Measurements from ENCODE around the gene BMAL1. TPM values are rescaled to one million over a fixed set of nuclear protein-coding genes. Genes with fewer than 3 reads are reported as not detected.
"Not testable (repeated sequence)": the region's sequence is repeated elsewhere in the genome, so short reads cannot be mapped to it uniquely, and the experiment has no call there.

The BMAL1 gene
- total RNA-seq, 1 donor from 2014 or later, result 21.1 TPM

DNA sequence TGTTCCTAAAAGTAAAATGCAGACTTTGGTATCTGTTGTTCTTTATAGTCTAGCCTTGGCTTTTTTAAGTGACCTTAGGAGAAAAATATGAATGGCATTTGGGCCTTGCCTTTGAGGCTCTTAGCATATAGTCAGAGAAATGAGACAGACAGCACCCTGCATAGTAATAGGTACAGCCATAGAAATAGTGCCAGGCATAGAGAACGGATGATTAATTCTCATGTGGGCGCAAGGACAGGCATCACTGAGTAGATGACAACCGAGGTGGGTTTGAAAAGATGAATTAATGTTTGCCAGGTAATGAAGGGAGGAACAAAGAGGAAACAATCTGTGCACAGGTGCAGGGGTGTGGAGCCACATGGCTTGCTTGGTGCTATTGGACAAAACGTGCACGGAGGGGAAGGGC is 90.5 kb downstream of the BMAL1 start:
- Mint-ChIP-seq H3K27ac (no peak overlapping the region), H3K4me1 (ENCODE audit: low read depth) (no peaks in the 10 kb centered on the region), H3K27me3 (ENCODE audit: low read depth) (no peaks in the 10 kb centered on the region), H3K4me3 (ENCODE audit: low read depth) (no peak overlapping the region), H3K9me3 (no peaks in the 10 kb centered on the region), H3K36me3 (ENCODE audit: low read depth) (peaks cover 18% of the 10 kb centered on the region)
- DNase-seq (ENCODE audit: low spot score), result no peak
- intact Hi-C loops (cut with micrococcal nuclease), result no loop called here

DNA sequence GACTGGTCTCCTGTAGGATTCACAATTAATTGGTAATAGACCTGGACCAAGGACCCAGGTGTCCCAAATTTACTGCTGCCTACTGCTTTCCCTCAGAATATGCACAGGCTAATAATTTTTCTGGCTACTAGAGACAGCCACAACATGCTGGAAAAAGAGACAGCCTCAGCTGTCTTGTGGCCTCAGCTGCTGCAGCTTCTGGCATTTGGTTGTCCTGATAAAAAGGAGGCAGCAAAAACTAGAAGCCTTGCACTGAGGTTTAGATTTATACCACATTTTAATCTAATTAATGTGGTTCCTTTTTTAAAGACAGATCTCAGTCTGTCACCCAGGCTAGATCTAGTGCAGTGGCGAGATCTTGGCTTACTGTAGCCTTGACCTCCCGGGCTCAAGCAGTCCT is 95.6 kb downstream of the BMAL1 start:
- no peaks in the 10 kb centered on the region for H3K27me3 Mint-ChIP-seq (ENCODE audit: low read depth)
- peaks cover 23% of the 10 kb centered on the region for H3K36me3 Mint-ChIP-seq (ENCODE audit: low read depth)
- DNase-seq (ENCODE audit: low spot score), result no peak
- no peaks in the 10 kb centered on the region for H3K9me3 Mint-ChIP-seq
- no peak overlapping the region for H3K4me3 Mint-ChIP-seq (ENCODE audit: low read depth)
- intact Hi-C loops (cut with micrococcal nuclease), result no loop called here
- H3K4me1 Mint-ChIP-seq (ENCODE audit: low read depth), result no peaks in the 10 kb centered on the region
- H3K27ac Mint-ChIP-seq, result no peak overlapping the region

DNA sequence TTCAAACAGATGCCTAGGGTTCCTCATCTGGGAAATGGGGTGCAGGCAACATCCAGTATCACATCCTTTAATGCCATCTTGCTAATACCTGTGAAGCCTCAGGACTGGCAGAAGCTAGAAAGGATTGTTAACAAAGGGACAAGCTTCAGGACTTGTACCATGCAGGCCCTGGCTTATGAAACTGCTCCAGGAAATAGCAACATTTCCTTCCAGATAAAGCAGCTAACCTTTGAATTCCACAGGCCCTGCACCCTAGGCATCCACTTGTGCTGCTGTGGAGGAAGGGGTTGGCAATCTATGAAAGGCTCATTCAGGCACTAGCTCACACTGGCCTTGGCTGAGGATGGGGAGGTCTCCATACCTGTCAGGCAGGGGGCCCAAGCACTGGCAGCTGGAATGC is 98.2 kb downstream of the BMAL1 start:
- Mint-ChIP-seq H3K4me3 (ENCODE audit: low read depth) (no peak overlapping the region), H3K27me3 (ENCODE audit: low read depth) (no peaks in the 10 kb centered on the region), H3K4me1 (ENCODE audit: low read depth) (no peaks in the 10 kb centered on the region)

DNA sequence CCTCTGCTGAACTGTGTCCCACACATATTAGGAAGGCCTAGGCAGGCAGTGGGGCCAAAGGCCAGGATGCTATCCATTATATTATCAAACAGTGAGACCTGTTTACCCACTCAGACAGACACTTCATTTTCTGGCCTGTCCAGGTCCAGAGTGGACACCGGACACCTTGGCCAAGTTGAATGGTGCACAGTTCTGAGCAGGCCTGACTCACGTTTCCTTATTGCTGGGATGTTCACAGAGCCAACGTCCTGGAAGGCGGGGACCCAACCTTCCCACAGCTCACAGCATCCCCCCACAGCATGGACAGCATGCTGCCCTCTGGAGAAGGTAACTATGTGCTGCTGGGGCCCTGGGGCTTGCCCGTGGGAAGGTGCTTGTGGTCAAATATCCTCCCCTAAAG is 98.8 kb downstream of the BMAL1 start:
- no peaks in the 10 kb centered on the region for H3K9me3 Mint-ChIP-seq
- H3K4me3 Mint-ChIP-seq (ENCODE audit: low read depth), result no peak overlapping the region
- intact Hi-C loops (cut with micrococcal nuclease), result no loop called here
- H3K4me1 Mint-ChIP-seq (ENCODE audit: low read depth), result no peaks in the 10 kb centered on the region
- peaks cover 25% of the 10 kb centered on the region for H3K36me3 Mint-ChIP-seq (ENCODE audit: low read depth)
- H3K27me3 Mint-ChIP-seq (ENCODE audit: low read depth), result no peaks in the 10 kb centered on the region
- no peak overlapping the region for H3K27ac Mint-ChIP-seq
- no peak for DNase-seq (ENCODE audit: low spot score)

More for the DNA sequence above, 98.2 kb downstream of the BMAL1 start:
- H3K9me3 Mint-ChIP-seq, result no peaks in the 10 kb centered on the region
- H3K27ac Mint-ChIP-seq, result no peak overlapping the region
- H3K36me3 Mint-ChIP-seq (ENCODE audit: low read depth), result peaks cover 25% of the 10 kb centered on the region
- DNase-seq (ENCODE audit: low spot score), result no peak
- intact Hi-C loops (cut with micrococcal nuclease), result no loop called here

GRCh38 chr11:13376838-13377237 is 99.2 kb downstream of the BMAL1 start:
- no peaks in the 10 kb centered on the region for H3K4me1 Mint-ChIP-seq (ENCODE audit: low read depth)
- no peak for DNase-seq (ENCODE audit: low spot score)
- no peak overlapping the region for H3K27ac Mint-ChIP-seq
- H3K4me3 Mint-ChIP-seq (ENCODE audit: low read depth), result no peak overlapping the region
- H3K27me3 Mint-ChIP-seq (ENCODE audit: low read depth), result no peaks in the 10 kb centered on the region
- intact Hi-C loops (cut with micrococcal nuclease), result no loop called here
- no peaks in the 10 kb centered on the region for H3K9me3 Mint-ChIP-seq
- peaks cover 26% of the 10 kb centered on the region for H3K36me3 Mint-ChIP-seq (ENCODE audit: low read depth)

DNA sequence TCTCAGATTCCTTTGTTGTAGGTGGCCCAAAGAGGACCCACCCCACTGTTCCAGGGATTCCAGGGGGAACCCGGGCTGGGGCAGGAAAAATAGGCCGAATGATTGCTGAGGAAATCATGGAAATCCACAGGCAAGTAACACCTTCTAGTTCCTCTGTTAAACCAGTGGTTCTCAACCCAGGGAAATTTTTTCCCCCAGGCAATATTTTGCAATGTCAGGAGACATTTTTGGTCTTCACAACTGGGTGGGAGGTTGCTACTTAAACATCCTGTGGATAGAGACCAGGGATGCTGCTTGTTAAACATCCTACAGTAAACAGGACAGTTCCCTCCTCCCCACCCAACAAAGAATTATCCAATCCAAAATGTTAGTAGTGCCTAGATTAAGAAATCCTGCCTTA is 100.7 kb downstream of the BMAL1 start:
- no peaks in the 10 kb centered on the region for H3K4me1 Mint-ChIP-seq (ENCODE audit: low read depth)
- H3K27ac Mint-ChIP-seq, result no peak overlapping the region
- no peaks in the 10 kb centered on the region for H3K27me3 Mint-ChIP-seq (ENCODE audit: low read depth)
- intact Hi-C loops (cut with micrococcal nuclease), result no loop called here
- DNase-seq (ENCODE audit: low spot score), result no peak
- H3K4me3 Mint-ChIP-seq (ENCODE audit: low read depth), result no peak overlapping the region
- H3K9me3 Mint-ChIP-seq, result no peaks in the 10 kb centered on the region
- peaks cover 40% of the 10 kb centered on the region for H3K36me3 Mint-ChIP-seq (ENCODE audit: low read depth)

- no peak for DNase-seq (ENCODE audit: low spot score)
- no peaks in the 10 kb centered on the region for H3K9me3 Mint-ChIP-seq
- no peak overlapping the region for H3K4me3 Mint-ChIP-seq (ENCODE audit: low read depth)
- H3K36me3 Mint-ChIP-seq (ENCODE audit: low read depth), result peaks cover 30% of the 10 kb centered on the region
- no peaks in the 10 kb centered on the region for H3K27me3 Mint-ChIP-seq (ENCODE audit: low read depth)
- intact Hi-C loops (cut with micrococcal nuclease), result no loop called here
- no peaks in the 10 kb centered on the region for H3K4me1 Mint-ChIP-seq (ENCODE audit: low read depth)
- no peak overlapping the region for H3K27ac Mint-ChIP-seq
These were observed 103.1 kb downstream of the BMAL1 start for GRCh38 chr11:13380731-13381130.

GRCh38 chr11:13382751-13383150 is 105.2 kb downstream of the BMAL1 start:
- peaks cover 28% of the 10 kb centered on the region for H3K36me3 Mint-ChIP-seq (ENCODE audit: low read depth)
- intact Hi-C loops (cut with micrococcal nuclease), result no loop called here
- H3K9me3 Mint-ChIP-seq, result no peaks in the 10 kb centered on the region
- H3K27ac Mint-ChIP-seq, result no peak overlapping the region
- no peaks in the 10 kb centered on the region for H3K27me3 Mint-ChIP-seq (ENCODE audit: low read depth)
- no peaks in the 10 kb centered on the region for H3K4me1 Mint-ChIP-seq (ENCODE audit: low read depth)
- no peak for DNase-seq (ENCODE audit: low spot score)
- no peak overlapping the region for H3K4me3 Mint-ChIP-seq (ENCODE audit: low read depth)

DNA sequence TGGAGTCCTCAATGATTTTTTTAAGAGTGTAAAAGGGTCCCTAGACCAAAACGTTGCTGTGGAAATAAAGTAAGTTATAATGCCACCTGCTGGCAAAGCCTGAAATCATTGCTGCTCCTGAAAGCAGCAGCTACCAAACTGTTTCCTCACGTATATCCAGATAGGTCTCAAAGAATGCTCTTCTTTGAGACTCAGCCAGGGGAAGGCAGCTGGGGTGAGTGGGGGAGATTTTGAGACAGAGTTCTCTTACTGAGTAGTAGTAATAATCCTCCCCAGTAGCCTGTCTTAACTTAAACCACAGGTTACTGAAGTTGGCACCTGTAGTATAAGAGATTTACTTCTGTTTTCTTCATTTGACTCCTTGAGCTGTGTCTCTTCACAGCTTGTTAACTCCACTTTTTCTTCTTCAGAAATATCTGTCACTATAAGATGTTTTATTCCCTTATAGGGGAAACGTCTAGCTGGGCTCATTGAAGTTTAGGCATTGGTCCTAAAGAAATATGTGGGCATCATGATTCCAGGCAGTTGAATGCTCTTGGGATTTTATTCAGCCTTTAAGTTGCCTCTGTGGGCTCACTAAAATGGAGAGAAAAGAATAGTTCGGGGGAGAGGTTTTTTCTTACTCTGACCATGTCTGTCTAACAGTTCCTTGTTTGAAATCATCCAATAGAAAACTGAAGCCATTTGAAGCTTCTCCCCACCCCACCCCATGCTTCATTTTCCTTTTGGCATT is 107.5 kb downstream of the BMAL1 start:
- DNase-seq (ENCODE audit: low spot score), result no peak
- no peak overlapping the region for H3K27ac Mint-ChIP-seq
- no peaks in the 10 kb centered on the region for H3K9me3 Mint-ChIP-seq
- no peak overlapping the region for H3K4me3 Mint-ChIP-seq (ENCODE audit: low read depth)
- intact Hi-C loops (cut with micrococcal nuclease), result no loop called here
- no peaks in the 10 kb centered on the region for H3K27me3 Mint-ChIP-seq (ENCODE audit: low read depth)
- H3K36me3 Mint-ChIP-seq (ENCODE audit: low read depth), result peaks cover 34% of the 10 kb centered on the region
- H3K4me1 Mint-ChIP-seq (ENCODE audit: low read depth), result peaks cover 5% of the 10 kb centered on the region

DNA sequence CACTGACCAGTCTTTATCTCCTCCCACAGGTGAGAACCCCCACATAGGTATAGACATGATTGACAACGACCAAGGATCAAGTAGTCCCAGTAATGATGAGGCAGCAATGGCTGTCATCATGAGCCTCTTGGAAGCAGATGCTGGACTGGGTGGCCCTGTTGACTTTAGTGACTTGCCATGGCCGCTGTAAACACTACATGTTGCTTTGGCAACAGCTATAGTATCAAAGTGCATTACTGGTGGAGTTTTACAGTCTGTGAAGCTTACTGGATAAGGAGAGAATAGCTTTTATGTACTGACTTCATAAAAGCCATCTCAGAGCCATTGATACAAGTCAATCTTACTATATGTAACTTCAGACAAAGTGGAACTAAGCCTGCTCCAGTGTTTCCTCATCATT is 109.0 kb downstream of the BMAL1 start:
- peaks cover 5% of the 10 kb centered on the region for H3K4me1 Mint-ChIP-seq (ENCODE audit: low read depth)
- no peak overlapping the region for H3K4me3 Mint-ChIP-seq (ENCODE audit: low read depth)
- no peaks in the 10 kb centered on the region for H3K9me3 Mint-ChIP-seq
- no peak for DNase-seq (ENCODE audit: low spot score)
- no peak overlapping the region for H3K27ac Mint-ChIP-seq
- H3K27me3 Mint-ChIP-seq (ENCODE audit: low read depth), result no peaks in the 10 kb centered on the region
- peaks cover 42% of the 10 kb centered on the region for H3K36me3 Mint-ChIP-seq (ENCODE audit: low read depth)
- intact Hi-C loops (cut with micrococcal nuclease), result no loop called here

DNA sequence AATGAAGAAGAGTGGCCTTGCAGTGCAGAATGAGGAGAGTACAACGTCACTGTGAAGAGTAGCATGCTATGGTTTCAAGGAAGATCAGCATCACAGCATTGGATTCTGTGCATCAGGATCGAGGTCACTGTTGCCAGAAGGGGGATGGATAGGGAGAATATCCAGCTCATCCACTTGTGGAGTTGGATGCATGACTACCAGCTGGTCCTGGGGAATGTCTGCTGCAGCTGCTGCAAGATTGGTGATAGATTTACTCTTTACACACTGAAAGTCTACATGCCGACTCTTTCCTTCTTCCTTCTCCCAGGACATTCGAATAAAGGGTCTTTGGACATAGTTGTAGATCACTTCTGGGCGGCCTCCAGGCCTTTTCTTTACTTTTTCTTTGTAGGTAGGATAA is 111.2 kb downstream of the BMAL1 start:
- Mint-ChIP-seq H3K9me3 (no peaks in the 10 kb centered on the region), H3K27me3 (ENCODE audit: low read depth) (no peaks in the 10 kb centered on the region), H3K4me1 (ENCODE audit: low read depth) (peaks cover 5% of the 10 kb centered on the region), H3K36me3 (ENCODE audit: low read depth) (peaks cover 31% of the 10 kb centered on the region), H3K4me3 (ENCODE audit: low read depth) (no peak overlapping the region), H3K27ac (no peak overlapping the region)
- DNase-seq (ENCODE audit: low spot score), result no peak
- intact Hi-C loops (cut with micrococcal nuclease), result no loop called here

- Mint-ChIP-seq H3K4me1 (ENCODE audit: low read depth) (peaks cover 5% of the 10 kb centered on the region), H3K27ac (no peak overlapping the region), H3K9me3 (no peaks in the 10 kb centered on the region), H3K27me3 (ENCODE audit: low read depth) (no peaks in the 10 kb centered on the region), H3K36me3 (ENCODE audit: low read depth) (peaks cover 28% of the 10 kb centered on the region), H3K4me3 (ENCODE audit: low read depth) (no peak overlapping the region)
- no peak for DNase-seq (ENCODE audit: low spot score)
- intact Hi-C loops (cut with micrococcal nuclease), result no loop called here
These were observed 113.6 kb downstream of the BMAL1 start for GRCh38 chr11:13391217-13391616.

- Mint-ChIP-seq H3K36me3 (ENCODE audit: low read depth) (peaks cover 40% of the 10 kb centered on the region), H3K9me3 (peaks cover 25% of the 10 kb centered on the region)
- DNase-seq (ENCODE audit: low spot score); H3K27me3 Mint-ChIP-seq (ENCODE audit: low read depth); H3K27ac Mint-ChIP-seq; H3K4me3 Mint-ChIP-seq (ENCODE audit: low read depth); intact Hi-C loops (cut with micrococcal nuclease); H3K4me1 Mint-ChIP-seq (ENCODE audit: low read depth): not testable (repeated sequence)
These were observed 120.7 kb downstream of the BMAL1 start for GRCh38 chr11:13398335-13398734.

- peaks cover 39% of the 10 kb centered on the region for H3K36me3 Mint-ChIP-seq (ENCODE audit: low read depth)
- no peak overlapping the region for H3K27ac Mint-ChIP-seq
- H3K4me1 Mint-ChIP-seq (ENCODE audit: low read depth), result no peaks in the 10 kb centered on the region
- H3K27me3 Mint-ChIP-seq (ENCODE audit: low read depth), result no peaks in the 10 kb centered on the region
- DNase-seq (ENCODE audit: low spot score), result no peak
- H3K9me3 Mint-ChIP-seq, result peaks cover 7% of the 10 kb centered on the region
- intact Hi-C loops (cut with micrococcal nuclease), result no loop called here
- no peak overlapping the region for H3K4me3 Mint-ChIP-seq (ENCODE audit: low read depth)
These were observed 127.6 kb downstream of the BMAL1 start for GRCh38 chr11:13405220-13405619.

Data from activated T-helper 2 cell treated with anti-CD3 and anti-CD28 coated beads, Interferon-gamma antibody, Interleukin-2, Interleukin-4, amounts not matched to agents 10 μg/mL and 5 μg/mL and 100 μg/mL, durations not matched to agents 14 hours and 24 hours and 36 hours (primary cell).